Sigmoid colon (tissue), 4 donors: ENCODE measurements around the gene PRAMEF13.
"Not testable (repeated sequence)": the region's sequence is repeated elsewhere in the genome, so short reads cannot be mapped to it uniquely, and the experiment has no call there.

Experiments
- POLR2A ChIP-seq, 2 donors: fragments of 450-650 bp; IDR thresholded peaks; one replicate each; pipeline ENCODE4 v1.6.1; 2016; ENCODE audit warnings: antibody characterized with exemption in 2 of 2, mild to moderate bottlenecking in 2 of 2, moderate library complexity in 2 of 2
- POLR2AphosphoS5 ChIP-seq, 4 donors: sonication (generic); formaldehyde crosslinking; IDR thresholded peaks; one replicate each; pipeline ENCODE4 v1.6.1; 2017; ENCODE audit warnings: antibody characterized with exemption in 4 of 4
- TF ChIP-seq, protein P1 (sequence below), 4 experiments: fragments of 450-650 bp in 3 of 4; fragments of 200-600 bp in 1 of 4; IDR thresholded peaks; one replicate each; pipeline ENCODE4 v1.5.1; 2016 to 2019; ENCODE audit warnings: antibody characterized with exemption in 4 of 4, mild to moderate bottlenecking in 3 of 4, moderate library complexity in 2 of 4

DNA sequence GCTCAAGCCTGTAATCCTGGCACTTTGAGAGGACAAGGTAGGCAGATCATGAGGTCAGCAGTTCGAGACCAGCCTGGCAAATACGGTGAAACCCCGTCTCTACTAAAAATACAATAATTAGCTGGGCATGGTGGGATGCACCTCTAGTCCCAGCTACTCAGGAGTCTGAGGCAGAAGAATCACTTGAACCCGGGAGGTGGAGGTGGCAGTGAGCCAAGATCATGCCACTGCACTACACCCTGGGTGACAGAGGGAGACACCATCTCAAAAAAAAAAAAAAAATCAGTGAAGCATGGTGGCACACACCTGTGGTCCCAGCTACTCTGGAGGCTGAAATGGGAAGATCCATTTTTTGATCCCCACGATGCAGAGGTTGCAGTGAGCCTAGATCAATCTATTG, 28.9 kb upstream of the PRAMEF13 start:
- TF ChIP-seq, protein P1, sequence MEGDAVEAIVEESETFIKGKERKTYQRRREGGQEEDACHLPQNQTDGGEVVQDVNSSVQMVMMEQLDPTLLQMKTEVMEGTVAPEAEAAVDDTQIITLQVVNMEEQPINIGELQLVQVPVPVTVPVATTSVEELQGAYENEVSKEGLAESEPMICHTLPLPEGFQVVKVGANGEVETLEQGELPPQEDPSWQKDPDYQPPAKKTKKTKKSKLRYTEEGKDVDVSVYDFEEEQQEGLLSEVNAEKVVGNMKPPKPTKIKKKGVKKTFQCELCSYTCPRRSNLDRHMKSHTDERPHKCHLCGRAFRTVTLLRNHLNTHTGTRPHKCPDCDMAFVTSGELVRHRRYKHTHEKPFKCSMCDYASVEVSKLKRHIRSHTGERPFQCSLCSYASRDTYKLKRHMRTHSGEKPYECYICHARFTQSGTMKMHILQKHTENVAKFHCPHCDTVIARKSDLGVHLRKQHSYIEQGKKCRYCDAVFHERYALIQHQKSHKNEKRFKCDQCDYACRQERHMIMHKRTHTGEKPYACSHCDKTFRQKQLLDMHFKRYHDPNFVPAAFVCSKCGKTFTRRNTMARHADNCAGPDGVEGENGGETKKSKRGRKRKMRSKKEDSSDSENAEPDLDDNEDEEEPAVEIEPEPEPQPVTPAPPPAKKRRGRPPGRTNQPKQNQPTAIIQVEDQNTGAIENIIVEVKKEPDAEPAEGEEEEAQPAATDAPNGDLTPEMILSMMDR (IDR thresholded peaks at IDR 0.05), result not testable (repeated sequence)
- TF ChIP-seq POLR2AphosphoS5, POLR2A (IDR thresholded peaks at IDR 0.05): not testable (repeated sequence)
